Medulla oblongata (tissue), 1 donor: ENCODE results near the gene SRRM4.

Experiments
- DNase-seq: peaks from one replicate; pipeline ENCODE4 v3.0.0-alpha.2; 2015; ENCODE audit errors: extremely low spot score

Gene SRRM4

GRCh38 chr12:119167902-119168301, 186.6 kb downstream of the SRRM4 start:
- DNase-seq = no peak

DNA sequence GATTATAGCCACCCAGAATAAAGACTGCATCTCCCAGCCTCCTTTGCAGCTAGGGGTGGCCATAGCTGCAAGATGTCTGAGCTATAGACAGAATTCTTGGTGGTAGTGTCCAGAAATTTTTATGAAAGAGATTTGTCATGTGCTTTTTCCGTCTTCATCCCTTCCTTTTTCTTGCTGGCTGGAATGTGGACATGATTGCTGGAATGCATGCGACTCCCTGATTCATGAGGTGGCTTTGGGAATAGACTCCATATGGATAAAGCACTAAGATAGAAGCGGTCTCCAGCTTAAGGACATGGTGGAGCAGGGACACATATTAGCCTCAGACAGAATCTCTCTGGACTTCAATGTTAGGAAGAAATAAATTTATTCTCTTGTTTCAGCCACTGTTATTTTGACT, 187.4 kb downstream of the SRRM4 start:
- DNase-seq = no peak

GRCh38 chr12:119169150-119169549, 187.8 kb downstream of the SRRM4 start:
- no peak for DNase-seq

GRCh38 chr12:119171291-119171690, 189.9 kb downstream of the SRRM4 start:
- no peak for DNase-seq

- DNase-seq = no peak
Measured at GRCh38 chr12:119171691-119172425, 190.5 kb downstream of the SRRM4 start.

- no peak for DNase-seq
Measured at GRCh38 chr12:119175081-119175480, 193.7 kb downstream of the SRRM4 start.

GRCh38 chr12:119176267-119177055, 195.1 kb downstream of the SRRM4 start:
- DNase-seq = peak; percentile 86

DNA sequence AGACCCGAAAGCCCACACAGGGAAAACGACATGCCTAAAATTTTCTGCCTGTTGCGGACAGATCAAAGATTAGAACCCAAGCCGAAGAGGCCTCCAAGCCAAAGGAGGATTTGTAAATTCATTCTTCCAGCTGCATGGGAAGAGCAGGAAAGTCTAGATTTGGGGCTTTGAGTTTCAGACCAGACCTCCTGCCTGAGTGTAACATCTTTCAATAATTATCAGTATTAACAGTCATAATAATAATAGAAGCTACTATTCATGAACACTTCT, 195.7 kb downstream of the SRRM4 start:
- no peak for DNase-seq

DNA sequence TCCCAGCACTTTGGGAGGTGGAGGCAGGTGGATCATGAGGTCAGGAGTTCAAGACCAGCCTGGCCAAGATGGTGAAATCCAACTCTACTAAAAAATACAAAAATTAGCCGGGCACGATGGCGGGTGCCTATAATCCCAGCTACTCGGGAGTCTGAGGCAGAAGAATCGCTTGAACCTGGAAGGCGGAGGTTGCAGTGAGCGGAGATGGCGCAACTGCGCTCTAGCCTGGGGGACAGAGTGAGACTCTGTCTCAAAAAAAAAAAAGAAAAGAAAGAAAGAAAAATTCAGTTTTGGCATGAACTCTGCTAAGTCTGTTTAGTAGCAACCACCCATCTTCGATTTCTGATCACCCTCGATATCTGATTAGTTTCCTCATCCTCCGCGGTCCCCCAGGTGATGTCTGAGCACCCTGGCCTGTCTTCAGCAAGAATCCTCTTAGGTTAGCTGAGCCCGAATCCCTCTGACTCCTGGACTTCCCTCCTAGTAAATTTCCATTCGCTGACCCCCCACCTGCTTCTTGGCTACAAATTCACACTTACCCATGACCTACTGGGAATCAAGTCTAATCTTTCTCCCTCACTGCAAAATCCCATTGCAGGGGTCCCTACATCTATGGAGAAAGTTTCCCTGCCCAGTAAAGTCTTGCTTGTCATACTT, 196.5 kb downstream of the SRRM4 start:
- DNase-seq = no peak

- peak; percentile 82 for DNase-seq
Measured at GRCh38 chr12:119178544-119179334, 197.4 kb downstream of the SRRM4 start, which contains the start of gene HSPB8. Gene HSPB8 (plus strand): TSS chr12:119178931. CDS start chr12:119179313, 382 bp downstream.

GRCh38 chr12:119179335-119180021, 198.1 kb downstream of the SRRM4 start:
- no peak for DNase-seq

DNA sequence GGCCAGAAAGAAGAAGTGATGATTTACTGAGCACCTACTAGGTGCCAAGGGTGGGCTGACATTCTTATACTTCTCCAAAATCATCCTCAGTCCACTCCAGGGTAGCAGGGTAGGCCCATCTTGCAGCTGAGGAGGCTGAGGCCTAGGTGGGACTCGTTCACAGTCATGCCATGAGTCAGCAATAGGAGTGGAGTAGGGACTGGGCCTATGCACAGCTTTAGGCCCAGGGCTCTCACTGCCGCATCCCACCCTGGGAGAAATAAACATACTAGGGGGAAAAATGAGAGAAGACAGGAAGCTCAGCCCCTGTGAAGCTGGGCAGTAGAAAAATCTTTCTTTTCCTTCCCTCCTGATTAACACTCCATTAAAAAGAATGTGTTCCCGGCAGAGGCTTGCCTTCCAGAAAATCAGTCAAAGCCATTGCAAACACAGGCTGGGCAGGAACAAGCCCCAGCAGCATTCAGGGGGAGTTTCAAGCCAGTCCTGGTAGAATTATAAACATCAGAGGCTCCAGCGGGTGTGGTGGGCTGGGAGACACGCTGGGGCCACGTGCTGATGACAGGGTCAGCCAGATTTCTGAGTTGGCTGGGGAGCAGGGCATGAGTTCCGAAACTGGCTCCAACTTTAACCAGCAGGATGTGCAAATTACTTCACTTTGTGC, 199.2 kb downstream of the SRRM4 start:
- DNase-seq = no peak

DNA sequence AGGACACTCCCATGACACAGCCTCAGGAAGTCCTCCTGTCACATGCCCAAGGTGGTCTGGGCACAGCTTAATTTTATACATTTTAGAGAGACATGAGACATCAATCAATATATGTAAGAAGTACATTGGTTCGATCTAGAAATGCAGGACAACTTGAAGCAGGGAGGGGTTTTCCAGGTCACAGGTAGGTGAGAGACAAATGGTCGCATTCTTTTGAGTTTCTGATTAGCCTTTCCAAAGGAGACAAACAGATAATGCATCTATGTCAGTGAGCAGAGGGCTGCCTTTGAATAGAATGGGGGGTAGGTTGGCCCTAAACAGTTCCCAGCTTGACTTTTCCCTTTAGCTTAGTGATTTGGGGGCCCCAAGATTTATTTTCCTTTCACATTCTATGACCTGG, 199.9 kb downstream of the SRRM4 start:
- no peak for DNase-seq

DNA sequence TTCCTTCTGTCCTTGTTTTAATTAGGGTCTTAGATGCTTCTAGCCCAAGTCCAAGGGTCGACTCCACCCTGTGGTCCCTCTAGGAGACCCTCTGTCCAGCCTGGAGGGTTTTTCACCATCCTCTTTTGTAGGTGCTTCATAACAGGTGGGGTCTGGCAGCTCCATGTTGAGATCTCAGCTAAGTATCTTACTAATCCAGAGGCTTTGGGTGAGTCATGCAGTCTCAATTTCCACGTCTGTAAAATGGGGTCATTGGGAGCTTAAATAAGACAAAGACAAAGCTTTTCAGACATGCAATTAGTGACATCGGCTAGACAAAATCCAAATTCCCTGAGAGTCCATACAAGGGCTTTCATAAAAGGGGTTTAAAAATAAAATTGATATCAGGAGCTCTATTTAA, 200.6 kb downstream of the SRRM4 start:
- no peak for DNase-seq

GRCh38 chr12:119182701-119183493, 201.6 kb downstream of the SRRM4 start:
- DNase-seq = peak; percentile 70

DNA sequence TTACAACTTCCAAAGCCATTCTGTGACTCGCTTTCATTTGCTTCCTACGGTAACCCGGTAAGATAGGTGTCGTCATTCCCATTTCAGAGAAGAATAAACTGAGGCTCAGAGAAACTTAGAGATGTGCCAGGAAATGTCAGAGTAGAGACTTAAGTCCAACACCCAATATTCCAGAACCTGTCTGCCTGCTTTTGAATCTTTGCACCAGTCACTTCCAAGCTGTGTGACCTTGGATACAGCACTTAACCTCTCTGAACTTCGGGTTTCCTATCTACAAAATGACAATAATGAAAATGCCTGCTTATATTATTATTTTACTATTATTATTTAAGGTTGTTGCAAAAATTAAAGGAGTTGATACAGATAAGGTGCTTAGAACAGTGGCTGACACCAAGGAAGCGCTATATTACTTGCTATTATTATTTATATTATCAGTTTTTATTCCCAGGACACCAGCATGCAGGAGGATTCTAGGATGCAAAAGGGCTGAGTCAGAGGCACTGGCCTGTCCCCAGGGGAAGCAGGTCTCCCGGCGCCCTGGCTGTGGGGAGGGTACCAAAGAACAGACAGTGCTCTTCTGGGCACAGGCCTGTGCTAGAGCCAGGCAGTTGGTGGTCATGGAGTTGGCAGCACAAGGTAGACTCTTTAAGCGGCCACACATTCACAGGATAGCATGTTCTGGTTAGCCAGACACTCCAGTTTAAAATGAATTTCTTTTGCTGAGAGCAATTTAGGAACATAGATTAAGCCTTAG, 202.8 kb downstream of the SRRM4 start:
- peak; percentile 60 for DNase-seq

DNA sequence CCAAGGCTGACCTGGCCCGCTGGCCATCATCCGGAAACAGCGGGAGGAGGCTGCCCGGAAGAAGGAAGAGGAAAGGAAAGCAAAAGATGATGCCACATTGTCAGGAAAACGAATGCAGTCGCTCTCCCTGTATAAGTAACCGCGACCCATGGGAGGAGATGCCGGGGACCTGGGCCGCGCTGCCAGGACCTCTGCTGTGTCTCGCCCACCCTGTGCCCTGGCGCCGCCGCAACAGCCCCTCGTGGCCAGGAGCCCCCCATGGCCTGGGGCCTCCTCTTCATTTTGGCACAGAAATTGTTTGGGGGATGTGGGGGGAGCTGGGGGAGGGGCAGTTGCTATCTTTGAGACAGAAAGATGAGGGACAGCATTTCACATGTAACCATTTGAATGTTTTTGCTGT, 213.9 kb downstream of the SRRM4 start:
- no peak for DNase-seq

DNA sequence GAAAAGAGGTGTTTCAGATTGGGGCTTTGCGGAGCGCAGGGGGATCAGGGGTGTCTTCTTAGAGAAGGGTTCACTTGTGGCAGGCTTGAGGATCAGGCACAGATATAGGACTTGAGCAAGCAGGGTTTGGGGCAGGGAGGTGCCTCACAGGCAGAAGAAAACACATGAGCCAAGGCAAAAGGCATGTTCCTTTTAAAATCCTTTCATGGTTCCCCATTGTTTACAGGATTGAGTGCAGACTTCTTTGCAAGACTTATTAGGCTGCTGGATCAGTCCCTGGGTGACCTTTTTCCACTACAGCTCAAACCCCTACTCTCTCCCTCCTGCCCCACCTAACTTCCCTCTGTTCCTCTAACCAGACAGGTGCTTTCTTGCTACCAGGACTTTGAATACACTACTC, 217.1 kb downstream of the SRRM4 start:
- no peak for DNase-seq

DNA sequence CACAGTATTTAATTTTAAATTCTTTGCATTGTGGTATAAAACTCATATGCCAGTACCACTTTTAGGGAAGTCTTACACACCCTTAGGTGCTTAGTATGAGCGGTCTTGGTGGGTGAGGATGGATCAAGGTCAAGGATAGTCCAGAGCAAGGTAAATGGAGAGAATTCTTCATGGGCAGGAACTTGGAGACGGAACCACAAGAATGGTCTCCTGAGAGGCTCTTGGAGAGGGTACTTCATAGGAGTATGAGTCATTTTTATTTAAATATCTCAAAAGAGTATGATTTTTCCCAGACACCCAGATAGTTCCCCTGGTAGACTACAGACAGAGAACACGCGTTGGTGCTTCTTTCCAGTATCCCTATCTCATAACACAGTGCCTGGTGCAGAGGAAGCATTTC, 219.3 kb downstream of the SRRM4 start:
- no peak for DNase-seq
